HG03025 (cell line): ENCODE data around the gene SLC27A4.
"Not testable (repeated sequence)": the region's sequence is repeated elsewhere in the genome, so short reads cannot be mapped to it uniquely, and the experiment has no call there.

Experiments
- ATAC-seq: cut with Tn5 transposase; IDR thresholded peaks from one replicate; pipeline ENCODE4 v1.9.1; 2021; ENCODE audit warnings: mild to moderate bottlenecking, moderate library complexity; ENCODE audit not compliant: unreplicated experiment, low FRiP score

The SLC27A4 gene

GRCh38 chr9:128323791-128324190 is 16.5 kb upstream of the SLC27A4 start:
- ATAC-seq: no peak

- ATAC-seq: no peak
Observed at GRCh38 chr9:128324401-128324800, 15.9 kb upstream of the SLC27A4 start.

GRCh38 chr9:128325629-128326028 is 14.7 kb upstream of the SLC27A4 start:
- ATAC-seq: no peak

GRCh38 chr9:128333451-128333869 is 6.9 kb upstream of the SLC27A4 start:
- ATAC-seq: no peak

GRCh38 chr9:128335161-128335560 is 5.2 kb upstream of the SLC27A4 start:
- ATAC-seq: no peak

- no peak for ATAC-seq
Observed at GRCh38 chr9:128335914-128336313, 4.4 kb upstream of the SLC27A4 start.

GRCh38 chr9:128337936-128338335 is 2.4 kb upstream of the SLC27A4 start:
- no peak for ATAC-seq

GRCh38 chr9:128338852-128339614 is 1.3 kb upstream of the SLC27A4 start:
- ATAC-seq: not testable (repeated sequence)

- ATAC-seq: peak; percentile 29
Observed at GRCh38 chr9:128340691-128341434, 536 bp downstream of the SLC27A4 start.

GRCh38 chr9:128341435-128341849 is 1.1 kb downstream of the SLC27A4 start:
- ATAC-seq: no peak

GRCh38 chr9:128342971-128343680 is 2.8 kb downstream of the SLC27A4 start:
- no peak for ATAC-seq

GRCh38 chr9:128343855-128344254 is 3.5 kb downstream of the SLC27A4 start:
- no peak for ATAC-seq

- ATAC-seq: no peak
Observed at GRCh38 chr9:128344931-128345605, 4.7 kb downstream of the SLC27A4 start.

GRCh38 chr9:128349125-128349524 is 8.8 kb downstream of the SLC27A4 start:
- ATAC-seq: no peak

- no peak for ATAC-seq
Observed at GRCh38 chr9:128349772-128350171, 9.4 kb downstream of the SLC27A4 start.

GRCh38 chr9:128355451-128355850 is 15.1 kb downstream of the SLC27A4 start:
- ATAC-seq: no peak

GRCh38 chr9:128358090-128358489 is 17.8 kb downstream of the SLC27A4 start:
- ATAC-seq: no peak

GRCh38 chr9:128358861-128359260 is 18.5 kb downstream of the SLC27A4 start:
- ATAC-seq: no peak

- no peak for ATAC-seq
Observed at GRCh38 chr9:128360826-128361225, 20.5 kb downstream of the SLC27A4 start.

GRCh38 chr9:128361296-128361985 is 21.1 kb downstream of the SLC27A4 start:
- no peak for ATAC-seq
